Measurements from ENCODE around the gene RRAS2.
"Not testable (repeated sequence)": the region's sequence is repeated elsewhere in the genome, so short reads cannot be mapped to it uniquely, and the experiment has no call there.

The RRAS2 gene

GRCh38 chr11:14371249-14371648 is 12.3 kb upstream of the RRAS2 start:
- DNase-seq (ENCODE audit: low read depth in 2 of 2) = no peak

- no peak for DNase-seq (ENCODE audit: low read depth in 2 of 2)
Measured at GRCh38 chr11:14370496-14370895, 11.5 kb upstream of the RRAS2 start.

GRCh38 chr11:14369598-14369997 is 10.6 kb upstream of the RRAS2 start:
- no peak for DNase-seq (ENCODE audit: low read depth in 2 of 2)

GRCh38 chr11:14366936-14367335 is 8.0 kb upstream of the RRAS2 start:
- no peak for DNase-seq (ENCODE audit: low read depth in 2 of 2)

DNA sequence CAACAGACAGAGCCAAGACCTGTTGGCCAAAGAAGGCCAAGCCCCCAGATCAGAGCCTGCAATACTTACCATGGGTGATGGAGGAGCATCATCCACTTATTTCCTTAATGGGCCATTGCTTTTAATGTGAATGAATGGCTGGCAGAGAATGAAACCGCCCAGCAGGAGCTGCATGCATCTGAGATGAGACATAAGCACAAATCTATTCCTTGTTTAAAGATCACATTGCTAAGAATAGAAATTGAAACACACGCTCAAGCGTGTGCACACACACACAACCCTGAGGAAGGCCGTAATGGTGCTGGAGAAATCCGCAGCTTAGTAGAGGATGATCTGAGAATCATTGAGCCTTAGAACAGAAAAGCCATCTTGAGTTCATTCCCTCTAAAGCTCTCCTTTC is 5.3 kb upstream of the RRAS2 start:
- no peak for DNase-seq (ENCODE audit: low read depth in 2 of 2)

GRCh38 chr11:14362611-14363010 is 3.6 kb upstream of the RRAS2 start:
- no peak for DNase-seq (ENCODE audit: low read depth in 2 of 2)

DNA sequence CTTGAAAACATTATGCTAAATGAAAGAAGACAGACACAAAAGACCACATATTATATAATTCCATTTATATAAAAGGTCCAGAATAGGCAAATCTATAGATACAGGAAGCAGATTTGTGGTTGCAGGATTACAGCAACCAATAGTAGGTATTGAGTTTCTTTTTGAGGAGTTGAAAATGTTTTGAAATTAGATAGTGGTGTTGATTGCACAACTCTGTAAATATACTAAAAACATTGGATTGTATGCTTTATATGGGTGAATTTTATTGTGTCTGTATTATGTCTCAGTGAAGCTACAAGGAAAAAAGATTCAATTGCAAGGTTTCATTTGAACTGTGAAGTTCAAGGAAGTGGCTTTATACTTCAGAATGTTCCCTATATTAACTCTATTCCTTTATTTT is 3.0 kb upstream of the RRAS2 start:
- DNase-seq (ENCODE audit: low read depth in 2 of 2) = no peak

- no peak for DNase-seq (ENCODE audit: low read depth in 2 of 2)
Measured at GRCh38 chr11:14360976-14361375, 2.0 kb upstream of the RRAS2 start.

DNA sequence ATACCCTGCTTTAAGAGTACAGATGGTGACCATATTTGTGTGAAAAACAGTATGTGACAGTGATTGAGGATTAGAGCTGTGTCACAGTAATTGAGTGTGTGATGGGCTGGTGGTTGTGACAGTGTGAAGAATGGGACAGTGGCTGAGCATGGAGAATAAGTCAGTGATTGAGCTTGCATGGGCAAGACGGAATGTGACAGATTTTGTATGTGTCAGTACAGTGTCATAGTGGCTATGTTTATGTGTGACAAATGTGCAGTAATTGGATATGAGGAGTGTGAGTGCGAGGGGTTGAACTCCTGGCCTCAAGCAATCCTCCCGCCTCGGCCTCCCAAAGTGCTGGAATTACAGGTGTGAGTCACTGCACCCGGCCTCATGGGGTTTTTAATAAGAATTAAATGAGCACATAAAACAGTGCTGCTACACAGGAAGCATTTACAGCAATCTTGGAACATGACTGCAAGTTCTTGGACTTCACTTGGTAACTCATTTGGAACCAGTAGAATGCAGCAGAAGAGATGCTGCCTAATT is 583 bp upstream of the RRAS2 start:
- DNase-seq (ENCODE audit: low read depth in 2 of 2) = no peak

DNA sequence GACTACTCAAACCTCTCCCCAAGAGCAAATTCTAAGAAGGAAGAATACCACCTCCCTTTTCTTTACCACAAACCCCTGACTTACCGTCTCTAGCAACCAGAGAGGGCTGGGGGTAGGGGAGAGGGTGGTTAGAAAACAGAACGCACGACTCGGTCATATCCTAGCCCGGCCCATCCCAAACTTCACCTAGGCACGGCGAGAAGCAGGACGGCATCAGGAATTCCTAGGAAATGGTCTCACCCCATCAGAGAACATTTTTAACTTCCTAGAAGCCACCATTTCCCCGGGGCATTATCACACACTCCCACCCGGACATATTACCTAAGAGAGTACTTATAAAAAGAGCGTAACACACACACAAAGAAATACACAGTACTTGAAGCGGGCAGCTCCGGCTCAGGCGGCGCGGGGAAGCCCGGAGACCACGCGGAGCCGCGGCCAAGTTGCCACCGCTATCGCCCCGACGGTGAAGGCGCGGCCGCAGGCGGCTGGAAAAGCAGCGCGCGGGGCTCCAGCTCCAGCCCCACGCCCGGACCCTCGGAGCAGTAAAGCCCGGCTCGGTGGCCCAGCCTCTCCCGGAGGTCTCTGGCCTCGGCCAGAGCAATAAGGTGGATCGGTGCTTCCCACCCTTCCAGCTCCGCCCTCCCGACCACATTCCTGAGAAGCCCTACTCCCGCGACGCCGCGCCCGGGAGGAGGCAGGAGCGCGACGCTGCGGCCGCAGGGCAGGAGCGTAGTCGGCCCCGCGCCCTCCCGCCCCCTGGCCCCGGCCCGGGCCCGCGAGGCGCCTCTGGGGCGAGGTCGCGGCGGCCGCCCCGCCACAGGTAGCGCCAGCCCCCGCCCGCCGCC is 878 bp downstream of the RRAS2 start:
- peak; percentile 12 to 26 for DNase-seq (ENCODE audit: low read depth in 2 of 2)

GRCh38 chr11:14356342-14356741 is 2.6 kb downstream of the RRAS2 start:
- DNase-seq (ENCODE audit: low read depth in 2 of 2) = no peak

- not testable (repeated sequence) for DNase-seq (ENCODE audit: low read depth in 2 of 2)
Measured at GRCh38 chr11:14354604-14355003, 4.4 kb downstream of the RRAS2 start.

GRCh38 chr11:14350716-14351238 is 8.2 kb downstream of the RRAS2 start:
- no peak for DNase-seq (ENCODE audit: low read depth in 2 of 2)

GRCh38 chr11:14350215-14350614 is 8.8 kb downstream of the RRAS2 start:
- no peak for DNase-seq (ENCODE audit: low read depth in 2 of 2)

- DNase-seq (ENCODE audit: low read depth in 2 of 2) = no peak
Measured at GRCh38 chr11:14347991-14348390, 11.0 kb downstream of the RRAS2 start.

DNA sequence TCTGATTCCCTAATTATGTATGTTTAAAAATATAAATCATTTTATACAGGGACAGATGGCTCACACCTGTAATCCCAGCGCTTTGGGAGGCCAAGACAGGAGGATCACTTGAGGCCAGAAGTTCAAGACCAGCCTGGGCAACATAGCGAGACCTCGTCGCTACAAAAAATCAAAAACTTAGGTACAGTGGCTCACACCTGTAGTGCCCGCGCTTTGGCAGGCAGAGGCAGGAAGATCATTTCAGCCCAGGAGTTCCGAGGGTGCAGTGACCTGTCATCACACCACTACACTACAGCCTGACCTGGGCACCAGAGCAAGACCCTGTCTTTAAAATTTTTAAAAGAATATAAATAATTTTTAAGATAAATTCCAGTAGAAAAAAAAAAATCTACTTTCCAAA is 11.5 kb downstream of the RRAS2 start:
- DNase-seq (ENCODE audit: low read depth in 2 of 2) = no peak

- no peak for DNase-seq (ENCODE audit: low read depth in 2 of 2)
Measured at GRCh38 chr11:14346303-14346955, 12.6 kb downstream of the RRAS2 start.

GRCh38 chr11:14345668-14346067 is 13.3 kb downstream of the RRAS2 start:
- no peak for DNase-seq (ENCODE audit: low read depth in 2 of 2)

DNA sequence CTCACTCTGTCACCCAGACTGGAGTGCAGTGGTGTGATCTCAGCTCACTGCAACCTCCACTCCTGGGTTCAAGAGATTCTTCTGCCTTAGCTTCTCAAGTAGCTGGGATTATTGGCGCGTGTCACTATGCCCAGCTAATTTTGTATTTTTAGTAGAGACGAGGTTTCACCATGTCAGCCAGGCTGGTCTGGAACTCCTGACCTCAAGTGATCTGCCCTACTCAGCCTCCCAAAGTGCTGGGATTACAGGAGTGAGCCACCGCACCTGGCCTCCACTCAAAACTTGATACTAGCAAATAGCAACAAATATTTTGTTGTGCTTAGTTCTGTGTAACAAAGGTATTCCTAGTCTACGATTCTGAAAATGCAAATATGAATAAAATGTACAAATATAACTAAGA is 14.0 kb downstream of the RRAS2 start:
- DNase-seq (ENCODE audit: low read depth in 2 of 2) = not testable (repeated sequence)

DNA sequence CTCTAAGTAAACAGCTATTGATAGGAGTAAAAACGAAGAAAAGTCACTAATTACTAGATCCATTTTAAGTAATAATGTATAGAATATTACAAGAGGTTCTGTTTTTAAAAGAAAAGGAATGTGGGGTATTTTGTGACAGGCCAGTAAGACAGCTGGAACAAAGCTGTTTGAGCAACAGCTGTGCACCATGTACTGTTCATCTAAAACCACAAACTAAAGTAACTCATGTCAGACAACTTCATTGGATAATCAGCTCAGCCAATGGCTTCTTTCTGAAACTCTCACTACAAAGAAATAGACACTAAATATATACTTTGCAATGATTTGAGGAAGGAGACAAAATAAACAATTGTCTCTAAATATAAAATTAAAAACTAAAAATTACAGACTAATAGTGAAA is 16.1 kb downstream of the RRAS2 start:
- DNase-seq (ENCODE audit: low read depth in 2 of 2) = no peak

DNA sequence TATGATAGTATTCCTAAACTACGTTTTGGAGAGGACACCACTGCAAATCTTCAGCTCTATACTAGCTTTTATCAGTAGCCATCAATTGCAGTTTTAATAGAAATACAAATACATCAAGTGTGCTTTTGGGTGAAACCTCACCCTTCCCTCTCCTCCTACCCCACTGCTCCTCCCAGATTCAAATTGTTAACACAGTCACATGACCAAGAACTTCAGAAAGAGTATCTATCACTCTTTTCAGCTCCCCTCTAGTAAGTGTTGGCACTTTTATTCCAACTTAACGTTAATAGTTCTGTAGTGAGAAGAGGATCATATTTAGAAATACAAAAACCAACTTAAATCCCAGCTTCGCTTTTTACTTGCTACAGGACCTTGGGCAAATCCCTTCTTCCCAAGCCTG is 17.0 kb downstream of the RRAS2 start:
- DNase-seq (ENCODE audit: low read depth in 2 of 2) = no peak

- DNase-seq (ENCODE audit: low read depth in 2 of 2) = no peak
Measured at GRCh38 chr11:14340721-14341120, 18.3 kb downstream of the RRAS2 start.

GRCh38 chr11:14339356-14339755 is 19.6 kb downstream of the RRAS2 start:
- DNase-seq (ENCODE audit: low read depth in 2 of 2) = no peak

Data from stimulated activated CD4-positive, alpha-beta T cell treated with anti-CD3 and anti-CD28 coated beads, Interleukin-4, amount 100 ng/mL, for 48 hours (primary cell).